HG03521 (cell line): Measurements from ENCODE around the gene TLR6.
A peak's percentile ranks its signal among the peaks of the same experiment; 100 is the strongest.
"Not testable (repeated sequence)": the region's sequence is repeated elsewhere in the genome, so short reads cannot be mapped to it uniquely, and the experiment has no call there.

Experiments
- ATAC-seq: cut with Tn5 transposase; IDR thresholded peaks from one replicate; pipeline ENCODE4 v1.9.1; 2021; ENCODE audit warnings: mild to moderate bottlenecking, moderate library complexity; ENCODE audit not compliant: unreplicated experiment

The TLR6 gene

GRCh38 chr4:38823766-38824165, 32.9 kb downstream of the TLR6 start:
- no peak for ATAC-seq

- ATAC-seq = no peak
These were observed 33.8 kb downstream of the TLR6 start for GRCh38 chr4:38822748-38823303.

- ATAC-seq = no peak
These were observed 34.9 kb downstream of the TLR6 start for GRCh38 chr4:38821739-38822138.

- peak; percentile 61 for ATAC-seq
These were observed 36.1 kb downstream of the TLR6 start for GRCh38 chr4:38820329-38821061.

GRCh38 chr4:38819569-38819968, 37.0 kb downstream of the TLR6 start:
- no peak for ATAC-seq

- no peak for ATAC-seq
These were observed 38.1 kb downstream of the TLR6 start for GRCh38 chr4:38818441-38818976.

- ATAC-seq = no peak
These were observed 40.5 kb downstream of the TLR6 start for GRCh38 chr4:38815885-38816782.

- no peak for ATAC-seq
These were observed 42.2 kb downstream of the TLR6 start for GRCh38 chr4:38814386-38814785.

GRCh38 chr4:38811297-38811696, 45.3 kb downstream of the TLR6 start:
- ATAC-seq = no peak

- ATAC-seq = not testable (repeated sequence)
These were observed 49.2 kb downstream of the TLR6 start for GRCh38 chr4:38807462-38807861.

- not testable (repeated sequence) for ATAC-seq
These were observed 50.4 kb downstream of the TLR6 start for GRCh38 chr4:38806251-38806650.

GRCh38 chr4:38805530-38806145, 51.0 kb downstream of the TLR6 start:
- peak; percentile 78 for ATAC-seq

- ATAC-seq = peak; percentile 30
These were observed 51.8 kb downstream of the TLR6 start, which contains the start of gene TLR1 for GRCh38 chr4:38804654-38805295. Gene TLR1, minus strand, starts transcription at chr4:38804791. Its CDS starts 5,960 bp downstream, at chr4:38798831.

- ATAC-seq = peak; percentile 38
These were observed 52.6 kb downstream of the TLR6 start for GRCh38 chr4:38803833-38804653.

GRCh38 chr4:38802561-38803355, 53.9 kb downstream of the TLR6 start:
- no peak for ATAC-seq

- ATAC-seq = no peak
These were observed 55.6 kb downstream of the TLR6 start for GRCh38 chr4:38800961-38801450.

- ATAC-seq = no peak
These were observed 56.3 kb downstream of the TLR6 start for GRCh38 chr4:38800366-38800765.

- ATAC-seq = no peak
These were observed 61.5 kb downstream of the TLR6 start for GRCh38 chr4:38795087-38795486.

GRCh38 chr4:38794051-38794450, 62.6 kb downstream of the TLR6 start:
- no peak for ATAC-seq
